ENCODE measurements around the gene EIF4G1. TPM values are rescaled to one million over a fixed set of nuclear protein-coding genes. Genes with fewer than 3 reads are reported as not detected.

EIF4G1 gene
- polyA plus RNA-seq, 1 donor from 2014 or later, result 66.9 TPM

- Histone ChIP-seq H4K20me1 (ENCODE audit: insufficient read depth) (no peaks in the 10 kb centered on the region), H3K79me2 (replicated peaks; ENCODE audit: insufficient read depth, low read length) (peaks cover 8% of the 10 kb centered on the region), H3K36me3 (ENCODE audit: insufficient read depth, low read length) (peaks cover 5% of the 10 kb centered on the region), H3K27me3 (ENCODE audit: insufficient read depth, low read depth, low read length) (no peaks in the 10 kb centered on the region), H3K9me3 (ENCODE audit: low read length) (no peaks in the 10 kb centered on the region), H3K4me3 (ENCODE audit: low read length) (no peak overlapping the region), H3F3A (ENCODE audit: insufficient read depth, low read length, poor library complexity, severe bottlenecking) (no peaks in the 10 kb centered on the region), H3K27ac (ENCODE audit: low read length) (no peak overlapping the region), H3K9me2 (ENCODE audit: insufficient read depth, low read length) (no peaks in the 10 kb centered on the region), H3K9ac (ENCODE audit: low read length) (no peak overlapping the region), H2AFZ (ENCODE audit: low read depth, low read length) (no peak overlapping the region), H3K4me2 (ENCODE audit: low read length) (no peak overlapping the region)
- TF ChIP-seq EP300 (conservative IDR thresholded peaks at IDR 0.05; ENCODE audit: poor library complexity, severe bottlenecking) (no peak), RAD21 (conservative IDR thresholded peaks at IDR 0.05) (no peak), TAF1 (IDR thresholded peaks at IDR 0.05; ENCODE audit: low read depth) (no peak), POLR2AphosphoS5 (IDR thresholded peaks at IDR 0.05) (no peak), SMC3 (conservative IDR thresholded peaks at IDR 0.05; ENCODE audit: poor library complexity) (no peak), EZH2 (IDR thresholded peaks at IDR 0.05; ENCODE audit: borderline replicate concordance, insufficient read depth, low read length, poor library complexity, severe bottlenecking) (no peak)
- TF ChIP-seq, protein P1, sequence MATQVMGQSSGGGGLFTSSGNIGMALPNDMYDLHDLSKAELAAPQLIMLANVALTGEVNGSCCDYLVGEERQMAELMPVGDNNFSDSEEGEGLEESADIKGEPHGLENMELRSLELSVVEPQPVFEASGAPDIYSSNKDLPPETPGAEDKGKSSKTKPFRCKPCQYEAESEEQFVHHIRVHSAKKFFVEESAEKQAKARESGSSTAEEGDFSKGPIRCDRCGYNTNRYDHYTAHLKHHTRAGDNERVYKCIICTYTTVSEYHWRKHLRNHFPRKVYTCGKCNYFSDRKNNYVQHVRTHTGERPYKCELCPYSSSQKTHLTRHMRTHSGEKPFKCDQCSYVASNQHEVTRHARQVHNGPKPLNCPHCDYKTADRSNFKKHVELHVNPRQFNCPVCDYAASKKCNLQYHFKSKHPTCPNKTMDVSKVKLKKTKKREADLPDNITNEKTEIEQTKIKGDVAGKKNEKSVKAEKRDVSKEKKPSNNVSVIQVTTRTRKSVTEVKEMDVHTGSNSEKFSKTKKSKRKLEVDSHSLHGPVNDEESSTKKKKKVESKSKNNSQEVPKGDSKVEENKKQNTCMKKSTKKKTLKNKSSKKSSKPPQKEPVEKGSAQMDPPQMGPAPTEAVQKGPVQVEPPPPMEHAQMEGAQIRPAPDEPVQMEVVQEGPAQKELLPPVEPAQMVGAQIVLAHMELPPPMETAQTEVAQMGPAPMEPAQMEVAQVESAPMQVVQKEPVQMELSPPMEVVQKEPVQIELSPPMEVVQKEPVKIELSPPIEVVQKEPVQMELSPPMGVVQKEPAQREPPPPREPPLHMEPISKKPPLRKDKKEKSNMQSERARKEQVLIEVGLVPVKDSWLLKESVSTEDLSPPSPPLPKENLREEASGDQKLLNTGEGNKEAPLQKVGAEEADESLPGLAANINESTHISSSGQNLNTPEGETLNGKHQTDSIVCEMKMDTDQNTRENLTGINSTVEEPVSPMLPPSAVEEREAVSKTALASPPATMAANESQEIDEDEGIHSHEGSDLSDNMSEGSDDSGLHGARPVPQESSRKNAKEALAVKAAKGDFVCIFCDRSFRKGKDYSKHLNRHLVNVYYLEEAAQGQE (IDR thresholded peaks at IDR 0.05; ENCODE audit: borderline replicate concordance), result no peak
- TF ChIP-seq, protein P2, sequence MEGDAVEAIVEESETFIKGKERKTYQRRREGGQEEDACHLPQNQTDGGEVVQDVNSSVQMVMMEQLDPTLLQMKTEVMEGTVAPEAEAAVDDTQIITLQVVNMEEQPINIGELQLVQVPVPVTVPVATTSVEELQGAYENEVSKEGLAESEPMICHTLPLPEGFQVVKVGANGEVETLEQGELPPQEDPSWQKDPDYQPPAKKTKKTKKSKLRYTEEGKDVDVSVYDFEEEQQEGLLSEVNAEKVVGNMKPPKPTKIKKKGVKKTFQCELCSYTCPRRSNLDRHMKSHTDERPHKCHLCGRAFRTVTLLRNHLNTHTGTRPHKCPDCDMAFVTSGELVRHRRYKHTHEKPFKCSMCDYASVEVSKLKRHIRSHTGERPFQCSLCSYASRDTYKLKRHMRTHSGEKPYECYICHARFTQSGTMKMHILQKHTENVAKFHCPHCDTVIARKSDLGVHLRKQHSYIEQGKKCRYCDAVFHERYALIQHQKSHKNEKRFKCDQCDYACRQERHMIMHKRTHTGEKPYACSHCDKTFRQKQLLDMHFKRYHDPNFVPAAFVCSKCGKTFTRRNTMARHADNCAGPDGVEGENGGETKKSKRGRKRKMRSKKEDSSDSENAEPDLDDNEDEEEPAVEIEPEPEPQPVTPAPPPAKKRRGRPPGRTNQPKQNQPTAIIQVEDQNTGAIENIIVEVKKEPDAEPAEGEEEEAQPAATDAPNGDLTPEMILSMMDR (IDR thresholded peaks at IDR 0.05; ENCODE audit: poor library complexity, severe bottlenecking), result no peak
Measured at GRCh38 chr3:184368116-184368515, 53.7 kb downstream of the EIF4G1 start.

DNA sequence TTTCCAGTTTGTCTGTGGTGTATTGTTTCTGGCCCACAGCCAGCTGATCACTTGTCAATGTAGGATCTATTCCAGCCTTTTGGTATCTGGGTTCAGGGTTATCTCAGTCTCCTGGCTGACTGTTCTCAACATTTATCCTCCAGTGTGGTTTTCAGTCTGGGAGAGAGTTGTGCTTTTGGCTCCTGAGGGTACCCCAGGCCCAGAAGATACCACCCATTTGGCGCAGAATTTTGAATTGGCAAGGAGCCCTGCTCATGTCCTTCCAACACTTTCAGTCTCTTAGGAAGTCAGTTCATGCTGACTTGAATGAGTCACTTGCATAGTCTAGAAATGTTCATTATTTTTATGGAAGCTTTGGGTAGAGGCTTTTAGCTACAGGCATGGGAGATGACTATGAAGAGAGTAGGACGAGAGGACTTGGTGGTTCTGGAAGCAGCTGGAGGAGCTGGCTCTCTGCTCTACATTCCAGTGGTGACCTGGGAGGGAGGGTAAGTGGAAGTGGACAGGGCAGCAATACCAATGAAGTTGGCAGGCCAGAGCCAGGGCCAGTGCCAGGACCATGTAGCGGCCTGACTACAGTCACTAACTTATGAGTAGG, 54.3 kb downstream of the EIF4G1 start:
- Histone ChIP-seq H3K27me3 (ENCODE audit: insufficient read depth, low read depth, low read length) (no peaks in the 10 kb centered on the region), H4K20me1 (ENCODE audit: insufficient read depth) (no peaks in the 10 kb centered on the region), H3K9ac (ENCODE audit: low read length) (no peak overlapping the region), H3K79me2 (replicated peaks; ENCODE audit: insufficient read depth, low read length) (peaks cover 5% of the 10 kb centered on the region), H3K4me2 (ENCODE audit: low read length) (no peak overlapping the region), H3K9me3 (ENCODE audit: low read length) (no peaks in the 10 kb centered on the region), H3K27ac (ENCODE audit: low read length) (no peak overlapping the region), H3K4me3 (ENCODE audit: low read length) (no peak overlapping the region), H3F3A (ENCODE audit: insufficient read depth, low read length, poor library complexity, severe bottlenecking) (no peaks in the 10 kb centered on the region), H2AFZ (ENCODE audit: low read depth, low read length) (no peak overlapping the region), H3K36me3 (ENCODE audit: insufficient read depth, low read length) (peaks cover 5% of the 10 kb centered on the region), H3K9me2 (ENCODE audit: insufficient read depth, low read length) (no peaks in the 10 kb centered on the region)
- TF ChIP-seq POLR2AphosphoS5 (IDR thresholded peaks at IDR 0.05) (no peak), EZH2 (IDR thresholded peaks at IDR 0.05; ENCODE audit: borderline replicate concordance, insufficient read depth, low read length, poor library complexity, severe bottlenecking) (no peak), RAD21 (conservative IDR thresholded peaks at IDR 0.05) (no peak), SMC3 (conservative IDR thresholded peaks at IDR 0.05; ENCODE audit: poor library complexity) (no peak)

Measured in neural cell (in vitro differentiated cells).